Measurements from ENCODE around the gene CCNY.

GRCh38 chr10:35424680-35425285, 88.5 kb downstream of the CCNY start:
- TF ChIP-seq EZH2 (IDR thresholded peaks at IDR 0.05) (no peak), POLR2AphosphoS5 (IDR thresholded peaks at IDR 0.05; ENCODE audit: borderline replicate concordance, low read depth, low read length) (no peak)
